RPMI7951 (cell line): ENCODE measurements around the gene ARL6. TPM values are rescaled to one million over a fixed set of nuclear protein-coding genes. Genes with fewer than 3 reads are reported as not detected.
"Not testable (repeated sequence)": the region's sequence is repeated elsewhere in the genome, so short reads cannot be mapped to it uniquely, and the experiment has no call there.

ENCODE experiments used
- DNase-seq: peaks from one replicate; pipeline ENCODE4 v3.0.0-alpha.2; 2012; ENCODE audit warnings: low read depth
- total RNA-seq: library from RNA; depleted of rRNA; stranded (reverse); fragments of >200 nt; shearing (Covaris generic); gene quantifications from 2 replicates; pipeline ENCODE4 v1.2.3, GENCODE V29; 2014; rRNA removed

The ARL6 gene
- total RNA-seq, 1 experiment from 2014 or later: 17.2 TPM

DNA sequence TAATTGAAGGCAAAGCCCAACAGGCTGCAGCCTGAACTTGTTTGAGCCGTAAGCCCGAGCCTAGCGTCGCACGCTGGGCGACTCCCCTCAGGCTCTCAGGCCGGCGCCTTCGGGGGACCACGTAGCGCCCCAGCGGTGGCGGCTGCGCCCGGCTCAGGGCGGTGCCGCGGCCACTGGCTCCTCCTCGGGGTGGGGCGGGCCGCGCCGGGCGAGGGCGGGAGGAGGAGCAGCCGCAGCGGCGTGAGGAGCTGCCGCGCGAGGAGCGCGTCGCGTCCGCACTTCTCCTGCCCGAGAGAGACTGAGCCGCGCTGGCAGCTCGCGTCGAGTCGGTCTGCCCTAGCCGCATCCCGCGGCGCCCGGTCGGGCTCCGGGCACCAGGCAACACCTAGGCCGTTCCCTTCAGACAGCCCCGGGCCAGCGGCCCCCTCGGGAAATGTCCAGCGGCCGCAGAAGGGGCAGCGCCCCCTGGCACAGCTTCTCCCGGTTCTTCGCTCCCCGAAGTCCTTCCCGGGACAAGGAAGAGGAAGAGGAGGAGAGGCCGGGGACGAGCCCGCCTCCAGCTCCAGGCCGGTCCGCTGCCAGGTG, 57.3 kb downstream of the ARL6 start, which contains the start of gene CRYBG3:
TSS of gene CRYBG3 (plus strand) at position 238 of the 585 bp plus-strand sequence. CDS start at position 434, 196 bp downstream.
- DNase-seq: peak; percentile 84

GRCh38 chr3:97822359-97822775, 57.8 kb downstream of the ARL6 start:
- peak; percentile 73 for DNase-seq

DNA sequence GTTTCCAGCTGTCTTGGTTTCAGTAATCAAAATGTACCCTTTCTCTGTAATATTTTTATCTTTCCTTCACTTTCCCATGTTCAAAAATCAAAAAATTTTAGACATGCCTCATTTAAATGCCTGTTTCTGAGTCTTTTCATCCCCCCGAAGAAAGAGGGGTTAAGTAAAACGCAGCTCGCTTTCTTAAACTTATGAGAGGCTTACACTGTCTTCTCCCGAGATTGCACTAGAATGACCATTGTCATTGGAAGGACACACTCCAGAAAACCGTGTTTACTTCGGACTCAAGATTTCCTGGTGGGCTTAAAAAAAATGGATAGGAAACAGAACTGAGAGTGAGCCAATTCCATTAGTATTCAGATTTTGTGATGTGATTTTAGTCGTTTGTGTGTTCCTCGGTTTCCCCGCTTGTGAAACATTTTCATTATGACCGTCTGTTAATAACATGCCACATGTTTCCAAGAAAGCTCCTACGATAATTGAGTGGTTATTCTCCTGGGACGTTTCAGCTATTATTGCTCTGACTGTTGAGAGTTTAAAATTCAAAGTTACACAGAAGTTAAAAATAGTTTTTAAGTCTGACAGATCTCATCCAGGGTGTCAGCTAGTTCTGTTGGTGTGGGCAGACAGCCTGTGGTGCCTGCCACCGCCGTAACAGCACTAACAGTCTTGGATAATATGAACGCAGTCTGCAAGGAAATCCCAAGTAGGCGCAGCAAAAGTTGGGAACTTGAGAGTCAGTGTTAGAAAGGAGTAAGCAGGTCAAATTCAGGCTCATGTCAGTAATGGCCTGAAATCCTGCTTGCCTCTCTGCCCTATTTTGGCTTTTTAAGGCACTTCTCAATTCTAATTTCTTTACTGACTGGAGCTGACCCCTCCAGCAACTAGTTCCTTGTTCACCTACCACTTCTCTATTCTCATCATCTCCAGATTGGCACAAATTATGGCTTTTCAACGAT, 58.8 kb downstream of the ARL6 start:
- DNase-seq: peak; percentile 26

GRCh38 chr3:97825101-97825500, 60.5 kb downstream of the ARL6 start:
- no peak for DNase-seq

- DNase-seq: peak; percentile 23
These were observed 63.3 kb downstream of the ARL6 start for GRCh38 chr3:97827741-97828471.

GRCh38 chr3:97829198-97829597, 64.6 kb downstream of the ARL6 start:
- DNase-seq: no peak

DNA sequence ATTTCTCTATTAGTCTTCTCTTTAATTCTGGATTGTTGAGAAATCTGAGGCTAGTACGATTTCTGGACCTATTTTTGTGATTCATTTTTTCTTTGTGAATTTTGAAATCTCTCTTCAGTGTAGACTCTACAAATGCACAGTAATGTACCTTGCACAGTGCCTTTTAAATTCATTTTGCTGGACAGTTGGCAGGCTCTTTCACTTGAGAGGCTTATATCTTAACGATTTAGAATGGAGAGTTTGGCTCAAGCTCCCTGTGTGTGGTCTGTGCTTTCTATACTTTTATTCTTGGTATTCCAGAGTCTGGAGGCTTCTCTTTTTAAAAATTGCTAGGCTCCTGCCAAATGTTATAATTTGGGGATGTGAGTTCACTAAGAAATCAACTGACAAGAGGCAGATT, 66.1 kb downstream of the ARL6 start:
- no peak for DNase-seq

DNA sequence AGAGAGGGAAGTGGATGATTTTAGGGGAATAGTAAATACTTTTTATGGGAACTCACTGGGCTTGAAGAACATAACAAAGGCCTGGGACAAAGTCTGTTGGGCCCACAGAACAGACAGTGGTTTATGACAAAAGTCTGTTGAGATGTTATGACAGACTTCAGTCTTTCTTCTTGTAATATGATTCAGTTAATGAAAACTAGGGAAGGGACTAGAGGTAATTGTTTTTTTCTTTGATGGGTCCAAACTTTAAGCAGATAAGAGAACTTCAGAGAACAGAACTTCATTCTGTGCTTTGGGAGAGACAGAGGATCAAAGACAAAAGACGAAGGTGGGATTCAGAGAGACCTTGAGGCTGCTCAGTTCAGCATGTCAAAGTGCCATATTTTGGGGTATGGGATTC, 66.6 kb downstream of the ARL6 start:
- no peak for DNase-seq

DNA sequence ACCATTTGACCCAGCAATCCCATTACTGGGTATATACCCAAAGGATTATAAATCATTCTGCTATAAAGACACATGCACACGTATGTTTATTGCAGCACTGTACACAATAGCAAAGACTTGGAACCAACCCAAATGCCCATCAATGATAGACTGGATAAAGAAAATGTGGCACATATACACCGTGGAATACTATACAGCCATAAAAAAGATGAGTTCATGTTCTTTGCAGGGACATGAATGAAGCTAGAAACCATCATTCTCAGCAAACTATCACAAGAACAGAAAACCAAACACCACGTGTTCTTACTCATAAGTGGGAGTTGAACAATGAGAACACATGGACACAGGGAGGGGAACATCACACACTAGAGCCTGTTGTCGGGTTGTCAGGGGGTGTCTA, 68.6 kb downstream of the ARL6 start:
- DNase-seq: not testable (repeated sequence)

GRCh38 chr3:97835761-97836160, 71.2 kb downstream of the ARL6 start:
- DNase-seq: no peak

DNA sequence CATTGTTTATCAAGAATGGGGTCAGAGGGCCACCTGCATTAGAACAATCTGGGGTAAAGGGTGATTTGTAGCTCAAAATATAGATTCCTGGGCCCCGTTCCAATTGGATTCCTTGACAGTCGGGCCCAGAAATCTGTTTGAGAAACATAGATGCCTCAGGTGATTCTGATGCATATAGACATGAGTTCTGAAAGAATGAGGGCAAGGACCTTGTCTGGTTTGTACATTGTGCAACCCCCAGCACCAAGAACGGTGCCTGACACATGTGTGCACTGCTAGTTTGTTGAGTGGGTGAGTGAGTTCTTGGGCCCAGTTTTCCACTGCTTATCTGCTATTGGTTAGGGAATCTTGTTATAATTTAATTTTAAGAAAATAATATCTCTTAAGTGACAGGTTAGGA, 73.8 kb downstream of the ARL6 start:
- no peak for DNase-seq

GRCh38 chr3:97839944-97840343, 75.4 kb downstream of the ARL6 start:
- no peak for DNase-seq

- DNase-seq: no peak
These were observed 76.7 kb downstream of the ARL6 start for GRCh38 chr3:97841304-97841703.

GRCh38 chr3:97841956-97842355, 77.4 kb downstream of the ARL6 start:
- no peak for DNase-seq

DNA sequence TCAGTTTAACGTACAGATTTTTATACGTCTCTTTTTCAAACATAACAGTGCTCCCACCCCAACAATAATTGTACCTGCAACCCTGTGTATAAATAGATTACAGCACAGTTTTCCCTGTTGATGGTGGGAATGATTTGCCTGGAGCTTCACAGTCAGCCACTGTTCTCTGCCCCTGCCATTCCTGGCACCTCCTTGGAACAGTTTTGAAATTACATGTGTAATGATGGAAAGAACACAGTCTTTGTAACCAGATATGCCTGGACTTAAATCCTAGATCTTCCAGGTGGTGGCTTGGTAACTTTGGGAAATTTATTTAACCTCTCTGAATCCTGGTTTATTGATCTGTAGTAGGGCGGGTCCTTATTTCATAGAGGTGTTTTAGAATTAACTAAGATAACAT, 84.2 kb downstream of the ARL6 start:
- no peak for DNase-seq

Other genes with a start within 250 kb of the ARL6 start
- 14.7 and 16.7 TPM in 2 replicates for gene CRYBG3, start 57.3 kb downstream of the ARL6 start, total RNA-seq
- gene RIOX2, start 207.7 kb downstream of the ARL6 start, total RNA-seq: 22.7 and 30.0 TPM in 2 replicates